ENCODE results near the gene CIZ1.

CIZ1 gene

DNA sequence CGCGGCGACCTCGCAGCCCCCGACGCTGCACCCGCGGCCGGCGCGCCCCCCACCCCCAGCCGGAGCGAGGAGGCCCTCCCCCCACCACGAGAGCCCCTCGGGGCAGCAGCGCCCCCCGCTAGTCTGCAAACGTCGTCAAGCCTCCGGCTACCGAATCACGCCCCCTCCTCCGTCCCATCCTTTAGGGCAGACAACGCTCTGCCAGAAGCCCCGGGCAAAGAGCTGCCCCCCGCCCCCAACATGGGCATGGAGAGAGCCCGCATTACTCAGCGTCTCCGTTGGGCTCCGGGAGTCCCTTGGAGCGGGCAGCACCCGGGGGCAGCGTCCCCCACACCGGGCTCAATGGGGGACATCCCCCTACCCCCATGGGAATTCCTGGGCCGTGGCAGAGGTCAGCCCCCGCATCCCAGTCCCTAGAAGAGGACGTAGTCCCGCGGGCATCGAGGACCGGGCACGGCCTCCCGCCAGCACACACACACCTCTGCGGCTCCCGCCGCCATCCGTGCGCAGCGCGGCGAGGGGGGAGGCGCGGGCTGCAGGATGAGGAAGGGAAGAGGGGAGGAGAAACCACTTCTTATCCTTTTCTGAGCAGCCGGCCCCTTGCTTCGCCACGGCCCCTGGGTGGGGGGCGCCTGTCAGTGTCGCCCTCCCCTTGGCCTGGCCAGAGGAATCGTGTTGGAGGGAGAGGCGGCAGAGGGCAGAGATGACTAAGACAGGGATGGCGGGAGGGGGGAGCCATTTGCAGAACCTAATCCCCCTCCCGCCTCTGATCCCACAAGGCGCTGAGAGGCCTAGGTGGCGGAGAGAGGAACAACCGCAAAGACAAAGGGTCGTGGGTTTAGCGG lies 12.6 kb upstream of the CIZ1 start:
- Histone ChIP-seq H3K4me3 (ENCODE audit: low read length in 2 of 2) (peak overlapping the region; percentile 66 to 71), H3K36me3 (ENCODE audit: control insufficient read depth in 2 of 2, insufficient read depth in 2 of 2, low read length in 2 of 2) (no peaks in the 10 kb centered on the region), H3K9ac (ENCODE audit: low read depth in 1 of 2, low read length in 2 of 2) (peak overlapping the region; percentile 6 to 12), H3K27ac (ENCODE audit: low read depth in 2 of 2, low read length in 2 of 2) (no peak overlapping the region), H3K4me1 (ENCODE audit: control insufficient read depth in 2 of 2, insufficient read depth in 2 of 2, low read length in 2 of 2) (peaks cover 5 to 10% of the 10 kb centered on the region in 2 donors), H3K9me3 (ENCODE audit: control insufficient read depth in 2 of 2, low read length in 2 of 2) (no peaks in the 10 kb centered on the region), H3K27me3 (ENCODE audit: control insufficient read depth in 2 of 2, insufficient read depth in 2 of 2, low read length in 2 of 2) (peaks cover 11 to 18% of the 10 kb centered on the region in 2 donors)

DNA sequence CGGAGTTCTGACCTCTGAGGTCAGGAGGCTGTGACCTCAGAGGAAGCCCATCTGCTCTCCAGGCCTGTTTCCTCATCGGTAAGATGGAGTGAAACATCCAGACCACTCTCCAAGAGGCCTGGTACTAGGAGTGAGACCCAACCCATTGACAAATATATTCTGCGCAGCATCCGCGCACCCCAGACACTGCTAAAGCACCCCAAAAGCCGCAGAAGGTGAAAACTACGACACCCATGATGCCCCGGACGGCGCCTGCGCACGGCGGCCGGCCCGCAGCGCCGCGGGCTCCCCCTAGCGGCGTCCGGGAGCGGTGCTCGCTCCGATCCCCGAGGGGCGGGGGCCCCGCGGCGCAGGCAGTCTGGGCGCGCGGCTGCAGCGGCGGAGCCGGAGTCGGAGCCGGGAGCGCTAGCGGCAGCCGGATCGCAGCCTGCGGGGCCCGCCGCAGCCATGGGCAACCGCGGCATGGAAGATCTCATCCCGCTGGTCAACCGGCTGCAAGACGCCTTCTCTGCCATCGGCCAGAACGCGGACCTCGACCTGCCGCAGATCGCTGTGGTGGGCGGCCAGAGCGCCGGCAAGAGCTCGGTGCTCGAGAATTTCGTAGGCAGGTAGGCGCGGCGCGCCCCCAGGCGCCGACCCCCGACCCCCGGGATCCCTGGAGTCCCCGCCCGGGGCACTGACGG lies 11.8 kb upstream of the CIZ1 start, which contains the start of gene DNM1:
TSS of gene DNM1 (plus strand) at position 356 of the 683 bp plus-strand sequence. CDS start at position 448, 92 bp downstream.
- H3K9ac ChIP-seq (ENCODE audit: low read depth in 1 of 2, low read length in 2 of 2) = peak within 1 kb of the TSS; percentile 23 to 52

DNA sequence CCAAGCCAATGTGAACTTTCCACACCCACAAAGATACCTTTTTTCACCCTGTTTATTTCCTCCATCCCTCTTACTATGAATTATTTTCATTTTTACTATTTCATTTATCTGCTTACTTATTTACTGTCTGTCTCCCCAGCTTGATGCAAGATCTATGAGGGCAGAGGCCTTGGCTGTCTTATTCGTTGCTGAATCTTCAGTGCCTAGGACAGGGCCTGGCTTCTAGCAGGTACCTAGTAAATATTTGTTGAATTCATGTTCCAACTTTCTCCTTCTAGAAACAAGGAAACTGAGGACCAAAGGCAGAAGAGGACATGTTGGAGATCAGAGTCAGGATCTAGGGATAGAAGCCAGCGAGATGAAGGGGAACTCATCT lies 11.3 kb upstream of the CIZ1 start:
- Histone ChIP-seq H3K27ac (ENCODE audit: low read depth in 2 of 2, low read length in 2 of 2) (no peak overlapping the region), H3K27me3 (ENCODE audit: control insufficient read depth in 2 of 2, insufficient read depth in 2 of 2, low read length in 2 of 2) (peaks cover 11 to 18% of the 10 kb centered on the region in 2 donors), H3K9me3 (ENCODE audit: control insufficient read depth in 2 of 2, low read length in 2 of 2) (no peaks in the 10 kb centered on the region), H3K9ac (ENCODE audit: low read depth in 1 of 2, low read length in 2 of 2) (no peak overlapping the region), H3K36me3 (ENCODE audit: control insufficient read depth in 2 of 2, insufficient read depth in 2 of 2, low read length in 2 of 2) (no peaks in the 10 kb centered on the region), H3K4me1 (ENCODE audit: control insufficient read depth in 2 of 2, insufficient read depth in 2 of 2, low read length in 2 of 2) (peaks cover 5 to 10% of the 10 kb centered on the region in 2 donors), H3K4me3 (ENCODE audit: low read length in 2 of 2) (peak overlapping the region in 1 of 2 donors; percentile 60)

More for the DNA sequence above, 11.8 kb upstream of the CIZ1 start, which contains the start of gene DNM1:
- peaks cover 11 to 18% of the 10 kb centered on the region in 2 donors for H3K27me3 ChIP-seq (ENCODE audit: control insufficient read depth in 2 of 2, insufficient read depth in 2 of 2, low read length in 2 of 2)
- H3K27ac ChIP-seq (ENCODE audit: low read depth in 2 of 2, low read length in 2 of 2) = no peak within 1 kb of the TSS
- no peaks in the 10 kb centered on the region for H3K9me3 ChIP-seq (ENCODE audit: control insufficient read depth in 2 of 2, low read length in 2 of 2)
- H3K36me3 ChIP-seq (ENCODE audit: control insufficient read depth in 2 of 2, insufficient read depth in 2 of 2, low read length in 2 of 2) = no peaks in the 10 kb centered on the region
- H3K4me3 ChIP-seq (ENCODE audit: low read length in 2 of 2) = peak within 1 kb of the TSS; percentile 66 to 71
- H3K4me1 ChIP-seq (ENCODE audit: control insufficient read depth in 2 of 2, insufficient read depth in 2 of 2, low read length in 2 of 2) = peaks cover 5 to 10% of the 10 kb centered on the region in 2 donors

DNA sequence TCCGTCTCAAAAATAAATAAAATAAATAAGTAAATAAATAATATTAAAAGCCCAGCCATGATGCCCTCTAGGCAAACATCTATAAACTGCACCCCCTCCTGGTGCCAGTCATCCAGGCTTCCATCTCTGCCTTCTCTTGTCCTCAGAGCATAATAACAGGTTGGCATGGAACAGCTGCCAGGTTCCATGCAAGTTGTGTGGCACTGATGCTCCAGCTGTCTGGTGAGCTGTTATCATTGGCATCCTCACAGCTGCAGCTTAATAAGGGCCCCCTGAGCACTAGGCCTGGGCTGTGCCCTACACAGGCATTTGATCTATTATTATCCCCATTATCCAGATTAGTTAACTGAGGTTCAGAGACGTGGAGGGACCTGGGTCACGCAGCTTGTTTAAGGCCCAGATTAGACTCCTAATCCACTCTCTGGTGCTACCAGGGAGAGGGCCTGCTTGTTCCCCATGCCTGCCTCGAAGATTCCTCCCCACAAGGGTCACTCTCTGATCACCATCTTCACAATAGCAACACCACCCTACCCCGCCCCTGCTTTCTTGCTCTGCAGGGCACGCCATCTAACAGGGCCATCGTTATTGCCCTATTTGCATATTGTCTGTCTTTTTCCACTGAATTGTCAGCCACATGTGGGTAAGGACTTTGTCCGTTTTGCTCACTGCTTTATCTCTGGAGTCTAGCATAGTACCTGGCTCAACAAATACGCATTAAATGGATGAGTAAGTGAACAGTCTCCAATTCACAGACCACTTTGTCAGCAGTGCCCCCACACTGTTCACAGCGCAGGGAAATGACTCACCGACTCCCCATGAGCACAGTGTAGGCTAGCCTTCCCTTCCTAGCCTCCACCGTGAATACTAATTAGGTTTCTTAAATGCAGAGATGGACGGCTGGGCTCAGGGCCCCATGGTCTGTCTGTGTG lies 10.3 kb upstream of the CIZ1 start:
- Histone ChIP-seq H3K36me3 (ENCODE audit: control insufficient read depth in 2 of 2, insufficient read depth in 2 of 2, low read length in 2 of 2) (no peaks in the 10 kb centered on the region), H3K9me3 (ENCODE audit: control insufficient read depth in 2 of 2, low read length in 2 of 2) (no peaks in the 10 kb centered on the region), H3K4me1 (ENCODE audit: control insufficient read depth in 2 of 2, insufficient read depth in 2 of 2, low read length in 2 of 2) (peaks cover 2 to 7% of the 10 kb centered on the region in 2 donors), H3K9ac (ENCODE audit: low read depth in 1 of 2, low read length in 2 of 2) (no peak overlapping the region), H3K27me3 (ENCODE audit: control insufficient read depth in 2 of 2, insufficient read depth in 2 of 2, low read length in 2 of 2) (peaks cover 11 to 18% of the 10 kb centered on the region in 2 donors), H3K4me3 (ENCODE audit: low read length in 2 of 2) (no peak overlapping the region), H3K27ac (ENCODE audit: low read depth in 2 of 2, low read length in 2 of 2) (no peak overlapping the region)

DNA sequence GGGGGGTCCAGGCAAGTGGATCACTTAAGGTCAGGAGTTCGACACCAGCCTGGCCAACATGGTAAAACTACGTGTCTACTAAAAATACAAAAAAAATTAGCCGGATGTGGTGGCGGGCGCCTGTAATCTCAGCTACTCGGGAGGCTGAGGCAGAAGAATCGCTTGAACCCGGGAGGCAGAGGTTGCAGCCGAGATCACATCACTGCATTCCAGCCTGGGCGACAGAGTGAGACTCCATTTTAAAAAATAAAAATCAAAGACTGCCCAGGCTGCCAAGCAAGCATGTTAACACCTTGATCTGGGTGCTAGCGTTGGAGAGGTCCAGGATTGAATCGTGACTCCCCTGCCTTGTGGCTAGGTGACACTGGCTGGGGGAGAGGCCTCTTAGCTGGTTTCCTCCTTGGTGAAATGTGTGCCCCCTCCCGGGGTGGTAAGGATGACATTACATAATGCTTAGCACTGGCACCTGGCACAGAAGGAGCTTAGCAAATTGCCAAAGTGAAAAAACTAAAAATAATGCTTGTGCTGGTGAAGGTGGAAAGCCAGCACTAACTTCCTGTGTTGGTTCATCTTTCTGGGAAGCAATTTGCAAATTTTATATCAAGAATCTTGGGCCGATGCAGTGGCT lies 2.2 kb upstream of the CIZ1 start:
- H3K4me3 ChIP-seq (ENCODE audit: low read length in 2 of 2) = peak overlapping the region in 1 of 2 donors; percentile 88
- peak overlapping the region; percentile 76 to 82 for H3K27ac ChIP-seq (ENCODE audit: low read depth in 2 of 2, low read length in 2 of 2)
- peaks cover 3 to 8% of the 10 kb centered on the region in 2 donors for H3K36me3 ChIP-seq (ENCODE audit: control insufficient read depth in 2 of 2, insufficient read depth in 2 of 2, low read length in 2 of 2)
- no peaks in the 10 kb centered on the region for H3K27me3 ChIP-seq (ENCODE audit: control insufficient read depth in 2 of 2, insufficient read depth in 2 of 2, low read length in 2 of 2)
- H3K9me3 ChIP-seq (ENCODE audit: control insufficient read depth in 2 of 2, low read length in 2 of 2) = no peaks in the 10 kb centered on the region
- peak overlapping the region in 1 of 2 donors; percentile 89 for H3K9ac ChIP-seq (ENCODE audit: low read depth in 1 of 2, low read length in 2 of 2)
- peaks cover 13 to 18% of the 10 kb centered on the region in 2 donors for H3K4me1 ChIP-seq (ENCODE audit: control insufficient read depth in 2 of 2, insufficient read depth in 2 of 2, low read length in 2 of 2)

DNA sequence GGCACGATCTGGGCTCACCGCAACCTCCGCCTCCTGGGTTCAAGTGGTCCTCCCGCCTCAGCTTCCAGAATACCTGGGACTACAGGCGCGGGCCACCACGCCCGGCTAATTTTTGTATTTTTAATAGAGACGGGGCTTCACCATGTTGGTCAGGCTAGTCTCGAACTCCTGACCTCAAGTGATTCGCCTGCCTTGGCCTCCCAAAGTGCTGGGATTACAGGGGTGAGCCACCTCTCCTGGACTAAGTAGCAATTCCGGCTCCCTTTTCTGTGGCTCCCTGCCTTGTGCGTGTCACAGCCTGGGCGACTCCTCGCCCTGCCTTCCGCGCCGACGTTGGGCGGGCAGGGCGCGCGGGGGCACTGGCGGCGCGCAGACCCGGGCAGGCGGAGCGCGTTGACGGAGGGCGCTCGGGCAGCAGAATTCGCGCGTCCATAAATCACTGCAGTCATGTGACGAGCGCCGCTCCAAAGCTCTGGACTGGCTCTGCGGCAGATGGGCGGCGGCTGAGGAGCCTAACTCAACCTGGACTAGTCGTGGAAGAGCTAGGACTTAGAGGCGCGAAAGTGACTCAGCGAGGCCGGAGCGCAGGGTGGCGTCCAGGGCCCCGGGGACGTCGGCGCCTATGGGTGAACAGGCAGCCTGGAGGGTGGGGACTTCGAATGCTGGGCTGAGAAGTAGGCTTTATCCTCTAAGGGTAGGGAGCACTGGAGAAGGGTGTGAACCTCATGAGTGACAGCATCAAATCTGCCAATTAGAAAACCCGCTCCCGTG lies 1.4 kb upstream of the CIZ1 start:
- H3K9ac ChIP-seq (ENCODE audit: low read depth in 1 of 2, low read length in 2 of 2) = peak overlapping the region; percentile 24 to 89
- H3K4me3 ChIP-seq (ENCODE audit: low read length in 2 of 2) = peak overlapping the region; percentile 71 to 88
- peaks cover 3 to 11% of the 10 kb centered on the region in 2 donors for H3K36me3 ChIP-seq (ENCODE audit: control insufficient read depth in 2 of 2, insufficient read depth in 2 of 2, low read length in 2 of 2)
- peaks cover 13 to 18% of the 10 kb centered on the region in 2 donors for H3K4me1 ChIP-seq (ENCODE audit: control insufficient read depth in 2 of 2, insufficient read depth in 2 of 2, low read length in 2 of 2)
- no peaks in the 10 kb centered on the region for H3K9me3 ChIP-seq (ENCODE audit: control insufficient read depth in 2 of 2, low read length in 2 of 2)
- H3K27ac ChIP-seq (ENCODE audit: low read depth in 2 of 2, low read length in 2 of 2) = peak overlapping the region; percentile 76 to 82
- no peaks in the 10 kb centered on the region for H3K27me3 ChIP-seq (ENCODE audit: control insufficient read depth in 2 of 2, insufficient read depth in 2 of 2, low read length in 2 of 2)

DNA sequence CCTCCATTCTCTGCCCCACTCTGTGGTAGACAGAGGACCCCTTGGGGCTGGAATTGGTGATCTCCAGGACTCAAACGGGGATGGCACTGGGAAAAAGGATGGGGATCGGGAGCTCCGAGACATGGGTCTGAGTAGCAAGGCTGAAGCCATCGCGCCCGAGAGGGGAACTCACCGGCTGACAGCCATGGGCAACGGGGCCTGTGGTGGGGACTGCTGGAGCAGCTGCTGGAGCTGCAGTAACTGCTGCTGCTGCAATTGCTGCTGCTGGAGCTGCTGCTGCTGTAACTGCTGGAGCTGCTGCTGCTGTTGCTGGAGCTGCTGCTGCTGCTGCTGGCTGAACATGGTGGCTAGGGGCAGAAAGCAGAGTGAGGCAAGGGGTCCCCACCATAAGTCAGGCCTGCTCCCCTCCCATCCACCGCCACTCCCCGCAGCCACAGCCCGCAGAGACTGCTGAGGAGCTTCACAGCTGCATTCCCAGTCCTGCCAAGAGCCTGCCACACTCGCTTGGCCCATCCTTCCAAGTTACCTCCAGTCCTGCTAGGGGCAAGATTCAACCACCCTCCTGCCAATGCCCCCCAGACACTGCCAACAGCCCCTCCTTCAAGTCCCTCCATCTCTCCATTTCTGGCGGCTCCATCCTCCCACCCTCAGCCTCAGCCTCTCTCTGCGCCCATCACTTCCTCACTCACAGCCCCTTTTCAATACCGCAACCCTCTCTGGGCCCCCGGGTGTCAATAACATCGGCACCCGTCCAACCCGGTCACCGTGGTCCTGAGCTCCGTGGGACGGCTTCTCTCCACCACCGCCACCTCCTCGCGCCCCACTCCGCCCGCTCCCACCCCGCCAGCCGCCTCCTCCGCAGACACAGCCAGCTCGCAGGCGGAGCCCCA lies 611 bp downstream of the CIZ1 start:
- H3K9me3 ChIP-seq (ENCODE audit: control insufficient read depth in 2 of 2, low read length in 2 of 2) = no peaks in the 10 kb centered on the region
- H3K36me3 ChIP-seq (ENCODE audit: control insufficient read depth in 2 of 2, insufficient read depth in 2 of 2, low read length in 2 of 2) = peaks cover 7 to 18% of the 10 kb centered on the region in 2 donors
- H3K27ac ChIP-seq (ENCODE audit: low read depth in 2 of 2, low read length in 2 of 2) = peak overlapping the region; percentile 82 to 91
- peak overlapping the region; percentile 71 to 88 for H3K4me3 ChIP-seq (ENCODE audit: low read length in 2 of 2)
- peaks cover 13 to 18% of the 10 kb centered on the region in 2 donors for H3K4me1 ChIP-seq (ENCODE audit: control insufficient read depth in 2 of 2, insufficient read depth in 2 of 2, low read length in 2 of 2)
- peak overlapping the region; percentile 87 to 89 for H3K9ac ChIP-seq (ENCODE audit: low read depth in 1 of 2, low read length in 2 of 2)
- no peaks in the 10 kb centered on the region for H3K27me3 ChIP-seq (ENCODE audit: control insufficient read depth in 2 of 2, insufficient read depth in 2 of 2, low read length in 2 of 2)

DNA sequence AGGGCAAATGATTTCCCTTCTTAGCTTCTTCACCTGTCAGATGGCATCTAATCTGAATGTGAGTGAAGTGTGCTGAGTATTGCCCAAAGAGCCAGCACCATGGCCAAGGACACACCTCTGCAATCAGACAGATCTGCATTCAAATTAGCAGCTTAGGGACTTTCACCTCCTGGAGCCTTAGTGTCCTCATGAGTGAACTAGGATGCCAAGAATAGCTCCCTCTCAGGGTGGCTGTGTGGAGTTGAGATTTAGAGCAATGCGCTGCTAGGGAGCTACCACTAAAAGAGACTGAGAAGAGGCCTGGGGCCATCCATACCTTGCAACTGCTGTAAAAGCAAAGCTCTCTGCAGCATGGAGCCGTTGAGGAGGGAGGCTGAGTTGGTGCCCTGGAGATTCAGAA lies 1.4 kb downstream of the CIZ1 start:
- no peak overlapping the region for H3K27ac ChIP-seq (ENCODE audit: low read depth in 2 of 2, low read length in 2 of 2)
- H3K4me1 ChIP-seq (ENCODE audit: control insufficient read depth in 2 of 2, insufficient read depth in 2 of 2, low read length in 2 of 2) = peaks cover 13 to 18% of the 10 kb centered on the region in 2 donors
- peak overlapping the region in 1 of 2 donors; percentile 88 for H3K4me3 ChIP-seq (ENCODE audit: low read length in 2 of 2)
- H3K27me3 ChIP-seq (ENCODE audit: control insufficient read depth in 2 of 2, insufficient read depth in 2 of 2, low read length in 2 of 2) = no peaks in the 10 kb centered on the region
- no peaks in the 10 kb centered on the region for H3K9me3 ChIP-seq (ENCODE audit: control insufficient read depth in 2 of 2, low read length in 2 of 2)
- H3K36me3 ChIP-seq (ENCODE audit: control insufficient read depth in 2 of 2, insufficient read depth in 2 of 2, low read length in 2 of 2) = peaks cover 13 to 23% of the 10 kb centered on the region in 2 donors
- no peak overlapping the region for H3K9ac ChIP-seq (ENCODE audit: low read depth in 1 of 2, low read length in 2 of 2)
